ENCODE results near the gene ZDHHC7.

Gene ZDHHC7

DNA sequence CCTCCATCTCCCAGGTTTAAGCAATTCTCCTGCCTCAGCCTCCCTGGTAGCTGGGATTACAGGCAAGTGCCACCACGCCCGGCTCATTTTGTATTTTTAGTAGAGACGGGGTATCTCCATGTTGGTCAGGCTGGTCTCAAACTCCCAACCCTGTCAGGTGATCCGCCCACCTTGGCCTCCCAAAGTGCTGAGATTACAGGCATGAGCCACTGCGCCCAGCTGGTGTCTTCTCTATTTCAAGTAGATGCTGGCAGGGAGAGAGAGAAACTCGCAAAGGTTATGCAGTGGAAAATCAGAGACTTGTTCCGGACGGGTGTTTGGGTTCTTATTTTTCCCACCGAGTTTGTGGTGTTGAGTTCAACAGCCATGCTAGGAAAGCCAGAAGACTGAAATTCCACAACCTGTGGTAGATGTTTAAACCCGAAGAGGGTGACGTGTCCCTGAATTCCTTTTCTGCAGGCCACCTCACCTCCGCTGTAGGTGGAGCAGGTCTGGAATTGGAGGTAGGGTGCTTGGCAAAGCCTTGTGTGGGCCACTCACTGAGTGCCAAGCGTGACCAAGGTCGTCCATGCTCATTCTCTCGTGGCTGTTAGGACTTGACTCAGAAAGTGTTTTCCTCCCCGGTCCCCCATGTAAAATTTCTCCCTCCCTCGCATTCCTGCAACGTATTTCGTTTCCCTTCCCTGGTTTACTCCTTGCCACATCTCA is 7.3 kb upstream of the ZDHHC7 start:
- DNase-seq (ENCODE audit: low read depth): no peak

- DNase-seq (ENCODE audit: low read depth): no peak
Observed at GRCh38 chr16:85017633-85018032, 6.3 kb upstream of the ZDHHC7 start.

GRCh38 chr16:85017151-85017550 is 5.8 kb upstream of the ZDHHC7 start:
- DNase-seq (ENCODE audit: low read depth): no peak

- DNase-seq (ENCODE audit: low read depth): no peak
Observed at GRCh38 chr16:85015481-85016187, 4.3 kb upstream of the ZDHHC7 start.

- no peak for DNase-seq (ENCODE audit: low read depth)
Observed at GRCh38 chr16:85014311-85014710, 3.0 kb upstream of the ZDHHC7 start.

DNA sequence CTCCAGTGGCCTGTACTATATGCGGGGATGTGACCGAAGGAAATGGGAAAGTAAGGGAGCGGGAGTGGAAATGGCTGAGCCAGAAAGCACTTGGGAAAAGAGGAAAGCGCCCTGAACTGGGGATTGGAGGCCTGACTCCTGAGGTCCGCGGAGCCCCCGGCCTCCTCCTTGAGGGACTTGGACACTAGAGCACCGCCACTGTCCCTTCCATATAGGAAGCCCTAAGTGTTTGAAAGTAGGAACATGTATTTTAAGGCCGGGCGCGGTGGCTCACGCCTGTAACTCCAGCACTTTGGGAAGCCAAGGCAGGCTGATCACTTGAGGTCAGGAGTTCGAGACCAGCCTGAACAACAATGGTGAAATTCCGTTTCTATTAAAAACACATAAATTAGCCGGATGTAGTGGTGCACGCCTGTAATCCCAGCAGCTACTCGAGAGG is 530 bp upstream of the ZDHHC7 start:
- DNase-seq (ENCODE audit: low read depth): no peak

DNA sequence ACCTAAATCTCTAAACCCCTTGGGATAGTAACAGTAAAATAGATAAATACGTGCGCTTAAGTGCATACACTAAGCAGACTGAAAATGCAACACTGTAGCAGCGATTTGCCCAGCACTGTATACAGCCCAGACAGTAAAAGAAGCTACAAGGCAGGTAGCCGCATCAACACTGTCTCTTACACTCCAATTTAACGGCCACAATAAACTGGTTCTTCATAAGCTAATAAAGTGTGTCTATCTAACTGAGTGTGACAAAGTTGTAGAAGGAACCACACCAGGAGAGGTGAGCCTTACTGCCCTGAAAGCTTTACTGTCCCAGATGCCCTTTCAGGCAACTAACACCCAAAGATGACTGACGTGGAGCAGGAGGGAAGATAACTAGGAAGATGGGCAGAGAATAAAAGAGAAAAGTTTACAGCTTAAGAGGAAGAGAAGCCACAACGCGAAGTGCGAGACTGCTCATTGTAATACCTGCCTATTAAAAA is 847 bp downstream of the ZDHHC7 start:
- DNase-seq (ENCODE audit: low read depth): no peak

DNA sequence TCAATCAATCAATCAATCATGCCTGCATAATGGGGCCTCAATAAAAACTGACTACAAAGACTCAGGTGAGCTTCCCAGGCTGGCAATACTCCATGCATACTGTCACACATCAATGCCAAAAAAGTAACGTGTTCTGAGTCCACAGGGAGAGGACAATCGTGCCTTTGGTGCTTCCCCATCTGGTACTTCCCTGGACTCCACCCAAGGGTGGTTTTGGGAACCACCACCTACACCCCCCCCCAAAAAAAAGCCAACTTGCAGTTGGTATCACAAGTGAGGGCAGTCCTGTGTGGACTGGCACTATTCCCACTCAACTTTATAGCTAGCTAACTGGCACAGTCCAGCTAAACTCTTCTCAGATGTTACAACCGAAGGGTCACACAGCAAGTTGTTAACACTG is 3.1 kb downstream of the ZDHHC7 start:
- no peak for DNase-seq (ENCODE audit: low read depth)

GRCh38 chr16:85007496-85008214 is 3.7 kb downstream of the ZDHHC7 start:
- DNase-seq (ENCODE audit: low read depth): no peak

GRCh38 chr16:85006639-85007038 is 4.7 kb downstream of the ZDHHC7 start:
- no peak for DNase-seq (ENCODE audit: low read depth)

GRCh38 chr16:85005285-85006069 is 5.9 kb downstream of the ZDHHC7 start:
- DNase-seq (ENCODE audit: low read depth): no peak

DNA sequence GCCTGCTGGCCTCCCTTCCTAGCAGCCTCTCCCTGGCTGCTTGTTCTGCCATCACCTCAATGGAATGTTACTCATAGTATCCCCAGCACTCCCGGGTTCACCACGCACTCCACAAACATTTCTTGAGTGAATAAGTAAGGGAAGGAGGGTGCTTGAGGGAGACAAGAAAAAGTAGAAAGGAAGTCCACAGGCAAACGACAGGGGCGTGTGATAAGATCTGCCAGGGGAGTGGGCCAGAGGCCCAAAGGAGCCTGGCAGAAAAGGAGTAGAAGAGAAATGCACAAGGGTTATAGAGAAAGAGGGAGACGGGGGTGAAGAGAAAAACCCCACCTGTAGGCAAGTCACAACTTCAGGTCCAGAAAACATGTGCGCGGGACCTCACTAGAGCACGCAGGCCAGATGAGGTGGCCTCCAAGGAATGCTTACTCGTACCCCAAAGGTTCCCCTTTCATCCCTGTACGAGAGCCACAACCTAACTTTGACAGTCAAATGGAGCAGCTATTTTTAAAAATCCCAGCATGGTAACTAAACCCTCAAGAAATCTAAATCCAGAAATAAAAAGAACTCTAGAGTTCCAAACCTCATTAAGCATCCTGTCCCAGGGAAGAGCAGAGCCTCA is 6.6 kb downstream of the ZDHHC7 start:
- no peak for DNase-seq (ENCODE audit: low read depth)

DNA sequence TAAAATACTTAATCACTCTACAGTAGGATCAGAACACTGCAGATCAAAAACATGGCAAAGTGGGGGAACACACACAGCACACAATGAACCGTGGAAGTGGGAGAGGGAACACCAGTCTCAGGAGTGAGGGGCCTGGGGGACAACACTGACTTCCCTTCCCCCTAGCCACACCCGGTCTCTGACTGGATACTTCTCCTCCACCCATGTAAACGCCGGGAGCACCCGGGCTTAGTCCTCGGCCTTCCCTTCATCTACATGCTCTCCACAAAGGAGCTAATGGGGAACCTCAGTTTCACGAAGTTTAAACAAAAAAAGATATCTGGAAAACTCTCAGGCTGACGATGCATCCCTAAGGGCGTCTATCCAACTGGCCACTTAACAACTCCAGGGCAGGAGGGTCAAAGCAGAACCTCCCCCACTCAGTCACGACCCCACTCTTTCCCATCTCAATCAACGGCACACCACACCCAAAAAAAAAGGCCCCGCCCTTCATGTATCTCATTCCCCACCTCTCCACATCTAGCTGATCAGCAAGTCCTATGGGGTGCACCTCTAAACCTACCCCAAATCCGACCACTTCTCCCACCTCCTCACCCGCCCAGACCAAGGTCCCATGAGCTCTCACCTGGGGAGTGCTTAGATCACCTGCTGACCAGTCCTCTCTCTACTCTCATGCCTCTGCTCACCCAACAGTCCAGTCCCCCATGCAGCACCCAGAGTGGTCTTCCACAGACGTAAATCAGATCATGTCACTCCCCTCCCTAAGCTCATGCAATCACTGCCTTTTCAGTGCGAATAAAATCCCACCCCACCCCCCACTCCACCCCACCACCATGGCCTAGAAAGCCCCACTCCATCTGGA is 7.4 kb downstream of the ZDHHC7 start:
- no peak for DNase-seq (ENCODE audit: low read depth)

GRCh38 chr16:85003076-85003475 is 8.3 kb downstream of the ZDHHC7 start:
- DNase-seq (ENCODE audit: low read depth): no peak

DNA sequence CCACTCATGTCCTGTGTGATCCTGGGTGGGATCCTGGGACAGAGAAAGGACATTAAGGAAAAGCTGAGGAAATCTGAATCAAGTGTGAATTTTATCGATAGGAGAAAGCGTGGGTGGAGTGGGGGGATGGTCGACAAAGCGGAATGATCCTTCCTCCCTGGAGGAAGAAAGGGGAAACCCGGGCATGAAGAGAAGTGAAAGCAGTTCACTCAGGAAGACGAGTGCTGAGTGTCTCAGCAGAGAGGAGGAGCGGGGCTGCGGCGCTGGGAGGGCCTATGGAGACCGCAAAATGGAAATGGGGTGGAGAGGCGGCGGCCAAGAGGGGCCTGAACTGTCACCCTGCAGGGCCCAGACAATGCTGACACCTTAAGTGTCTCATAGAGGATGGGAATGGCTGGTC is 8.7 kb downstream of the ZDHHC7 start:
- DNase-seq (ENCODE audit: low read depth): no peak

GRCh38 chr16:85002099-85002541 is 9.2 kb downstream of the ZDHHC7 start:
- no peak for DNase-seq (ENCODE audit: low read depth)

- no peak for DNase-seq (ENCODE audit: low read depth)
Observed at GRCh38 chr16:84999857-85000480, 11.4 kb downstream of the ZDHHC7 start.

- DNase-seq (ENCODE audit: low read depth): no peak
Observed at GRCh38 chr16:84999200-84999599, 12.1 kb downstream of the ZDHHC7 start.

DNA sequence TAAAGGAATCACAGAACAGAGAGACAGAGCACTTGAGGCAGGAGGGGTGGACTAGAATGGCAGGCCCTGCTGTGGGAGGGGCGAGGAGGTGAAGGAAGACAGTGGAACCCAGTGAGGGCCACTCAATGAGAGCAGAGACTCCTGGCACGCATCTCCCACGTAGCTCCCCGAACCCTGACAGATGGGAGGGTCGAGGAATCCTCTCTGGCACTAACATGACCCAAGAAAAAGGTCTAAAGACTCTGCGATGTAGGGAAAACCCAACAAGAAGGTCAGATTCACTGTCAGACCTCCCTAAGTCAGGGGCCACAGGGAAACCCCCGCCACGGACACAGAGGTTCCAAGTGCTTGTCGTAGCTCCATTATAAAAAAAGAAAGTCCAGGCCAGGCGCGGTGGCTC is 15.0 kb downstream of the ZDHHC7 start:
- DNase-seq (ENCODE audit: low read depth): no peak

DNA sequence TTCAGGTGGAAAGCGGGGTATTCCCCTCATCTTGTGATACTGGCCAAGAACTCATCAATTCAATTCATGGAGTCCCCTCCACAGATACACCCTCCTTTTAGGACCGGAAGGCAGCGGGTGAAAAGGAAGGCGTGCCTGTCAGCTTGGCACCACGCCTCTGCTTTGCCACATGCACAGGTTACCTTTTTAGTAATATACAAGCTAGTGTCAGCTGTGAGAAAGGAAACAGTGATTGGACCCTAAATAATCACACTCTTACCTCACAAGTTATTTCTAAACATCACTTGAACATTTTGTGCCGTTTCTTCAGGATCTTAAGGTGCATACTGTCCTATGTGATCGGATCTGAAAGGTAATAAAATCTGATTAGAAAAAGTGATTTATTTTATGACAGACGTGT is 15.7 kb downstream of the ZDHHC7 start:
- no peak for DNase-seq (ENCODE audit: low read depth)

Measured in CMK (cell line).